GM10248 (cell line): Measurements from ENCODE around the gene C1orf105.

Experiments
- CTCF ChIA-PET: fragments of 300-600 bp; sonication (Branson Sonifier 250); formaldehyde crosslinking; extraction: SDS; loops from one replicate; lab custom pipeline; 2021; ENCODE audit warnings: antibody characterized with exemption; lab: Yijun Ruan, JAX
- POLR2A ChIA-PET: fragments of 350-650 bp; sonication (Branson Sonifier 250); formaldehyde crosslinking; extraction: SDS; loops from one replicate; lab custom pipeline; 2020; ENCODE audit warnings: antibody characterized with exemption; lab: Yijun Ruan, JAX
- DNase-seq: peaks from one replicate; pipeline ENCODE4 v3.0.0; 2012; ENCODE audit errors: extremely low spot score
- TF ChIP-seq, protein P1 (sequence below): IDR thresholded peaks from 2 replicates; pipeline ENCODE4 v1.5.1; 2012; ENCODE audit warnings: mild to moderate bottlenecking, low read depth; ENCODE audit errors: extremely low read depth, missing control alignments, control extremely low read depth

Gene C1orf105

DNA sequence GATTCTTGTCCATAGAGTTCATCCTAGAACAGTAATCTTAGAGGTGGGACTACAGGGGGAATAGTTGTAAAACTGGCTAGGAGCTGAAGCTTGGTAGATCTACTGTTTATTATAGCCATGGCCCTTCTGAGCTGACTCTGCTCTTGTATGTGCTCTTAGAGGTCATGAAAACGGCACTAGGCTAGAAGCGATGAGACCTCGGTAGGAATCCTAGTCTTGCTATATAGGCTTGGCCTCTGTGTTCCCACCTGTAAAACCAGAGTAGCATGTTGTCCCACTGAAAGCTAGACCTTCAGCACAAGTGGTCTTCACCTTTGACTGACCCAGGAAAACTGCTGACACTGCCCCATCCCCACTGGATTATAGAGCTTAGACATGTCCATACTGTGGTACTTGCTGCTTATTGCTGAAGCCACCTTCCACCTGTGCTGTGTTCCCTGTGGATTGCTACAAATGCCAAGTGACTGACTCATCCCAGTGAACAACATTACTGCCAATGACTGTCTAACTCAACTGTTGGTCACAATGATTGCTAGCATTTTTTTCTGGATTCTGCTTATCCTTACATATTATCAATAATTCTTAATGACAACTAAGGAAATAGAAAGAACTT is 46.4 kb downstream of the C1orf105 start:
- ChIA-PET CTCF (interaction anchor here (1.0 to 1.4 kb wide), 3 partner anchors 18 to 253 kb away, joined by 3 to 7 read pairs (median 4); no protein-coding TSS in a partner anchor), POLR2A (no interaction called here)
- no peak for DNase-seq
- TF ChIP-seq, protein P1, sequence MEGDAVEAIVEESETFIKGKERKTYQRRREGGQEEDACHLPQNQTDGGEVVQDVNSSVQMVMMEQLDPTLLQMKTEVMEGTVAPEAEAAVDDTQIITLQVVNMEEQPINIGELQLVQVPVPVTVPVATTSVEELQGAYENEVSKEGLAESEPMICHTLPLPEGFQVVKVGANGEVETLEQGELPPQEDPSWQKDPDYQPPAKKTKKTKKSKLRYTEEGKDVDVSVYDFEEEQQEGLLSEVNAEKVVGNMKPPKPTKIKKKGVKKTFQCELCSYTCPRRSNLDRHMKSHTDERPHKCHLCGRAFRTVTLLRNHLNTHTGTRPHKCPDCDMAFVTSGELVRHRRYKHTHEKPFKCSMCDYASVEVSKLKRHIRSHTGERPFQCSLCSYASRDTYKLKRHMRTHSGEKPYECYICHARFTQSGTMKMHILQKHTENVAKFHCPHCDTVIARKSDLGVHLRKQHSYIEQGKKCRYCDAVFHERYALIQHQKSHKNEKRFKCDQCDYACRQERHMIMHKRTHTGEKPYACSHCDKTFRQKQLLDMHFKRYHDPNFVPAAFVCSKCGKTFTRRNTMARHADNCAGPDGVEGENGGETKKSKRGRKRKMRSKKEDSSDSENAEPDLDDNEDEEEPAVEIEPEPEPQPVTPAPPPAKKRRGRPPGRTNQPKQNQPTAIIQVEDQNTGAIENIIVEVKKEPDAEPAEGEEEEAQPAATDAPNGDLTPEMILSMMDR: no peak

DNA sequence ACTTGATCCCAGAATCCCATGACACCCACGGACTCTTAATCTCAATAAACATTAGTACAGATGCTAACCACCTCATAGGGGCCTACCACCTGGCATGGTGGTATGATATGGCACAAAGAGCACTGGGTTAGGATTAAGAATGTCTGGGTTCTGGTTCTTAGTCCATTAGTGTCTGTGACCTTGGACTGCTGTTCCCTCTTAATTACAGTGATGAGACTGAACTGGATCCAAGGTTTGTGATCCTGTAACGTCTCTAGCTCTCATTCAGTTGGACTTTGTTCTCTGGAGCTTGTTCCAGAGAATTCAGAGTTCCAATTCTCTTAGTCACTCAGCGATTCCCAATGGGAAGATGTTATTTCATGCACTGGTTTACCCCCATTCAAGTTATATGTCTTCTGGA is 47.0 kb downstream of the C1orf105 start:
- DNase-seq: no peak
- CTCF ChIA-PET: interaction anchor here (1.0 kb wide), 1 partner anchor 34 kb away, joined by 4 read pairs; no protein-coding TSS in a partner anchor
- POLR2A ChIA-PET: no interaction called here
- TF ChIP-seq, protein P1: no peak

DNA sequence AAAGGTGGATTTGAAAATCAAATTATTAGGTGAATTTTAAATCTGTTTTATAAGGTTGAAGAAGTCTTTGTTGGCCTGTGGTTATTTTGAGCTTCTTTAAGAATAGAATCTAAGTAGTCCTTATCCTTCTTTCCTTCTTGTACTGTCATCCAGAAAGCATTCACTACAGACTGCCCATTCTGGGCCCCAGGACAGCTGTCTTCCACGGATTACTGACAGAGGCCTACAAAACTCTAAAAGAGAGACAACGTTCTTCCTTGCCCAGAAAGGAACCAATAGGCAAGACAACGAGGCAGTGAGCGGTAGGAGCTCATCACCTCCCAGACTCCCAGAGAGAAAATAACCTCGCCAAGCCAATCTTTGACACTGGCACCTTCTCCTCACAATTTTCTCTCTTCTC is 47.8 kb downstream of the C1orf105 start:
- POLR2A ChIA-PET: no interaction called here
- TF ChIP-seq, protein P1: no peak
- no peak for DNase-seq
- CTCF ChIA-PET: interaction anchor here (1.4 to 1.5 kb wide), 3 partner anchors 9 to 13 kb away, joined by 4 to 5 read pairs (median 4); no protein-coding TSS in a partner anchor

DNA sequence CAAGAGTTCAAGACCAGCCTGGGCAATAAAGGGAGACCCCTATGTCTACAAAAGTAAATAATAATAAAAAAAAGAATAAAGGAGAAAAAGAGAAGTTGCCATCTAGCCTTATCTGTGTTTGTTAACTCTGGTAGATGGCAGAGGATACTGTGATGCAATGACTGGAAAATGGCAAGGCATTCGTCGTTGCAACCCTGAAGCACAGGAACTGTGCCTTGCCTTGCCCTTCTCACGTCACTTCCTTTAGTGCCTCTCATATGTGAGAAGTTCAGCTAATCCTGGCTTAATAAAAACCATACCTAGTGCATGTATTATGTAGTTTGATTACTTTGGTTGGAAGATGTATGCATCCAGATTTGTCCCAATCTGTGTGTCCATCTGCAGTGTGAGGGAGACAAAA is 49.2 kb downstream of the C1orf105 start:
- POLR2A ChIA-PET: no interaction called here
- TF ChIP-seq, protein P1: no peak
- CTCF ChIA-PET: no interaction called here
- no peak for DNase-seq

DNA sequence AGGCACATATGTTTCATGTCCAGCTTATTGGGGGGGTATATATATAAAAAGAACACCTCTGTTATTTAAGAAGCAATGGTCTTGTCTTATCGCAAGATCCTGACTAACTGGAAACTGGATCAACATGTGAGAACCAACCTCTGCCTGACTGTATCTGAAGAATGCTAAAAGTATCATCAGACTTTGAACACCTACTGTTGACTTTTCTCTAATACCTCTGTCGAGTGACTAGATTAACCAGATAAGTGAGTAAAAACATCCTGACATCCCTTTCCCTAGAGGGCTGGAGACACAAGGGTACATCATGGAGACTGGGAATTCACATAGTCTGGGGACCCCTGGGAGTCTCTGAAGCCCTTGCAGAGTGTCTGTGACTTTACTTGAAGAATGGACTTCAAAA is 49.7 kb downstream of the C1orf105 start:
- POLR2A ChIA-PET: no interaction called here
- TF ChIP-seq, protein P1: no peak
- DNase-seq: no peak
- CTCF ChIA-PET: no interaction called here

DNA sequence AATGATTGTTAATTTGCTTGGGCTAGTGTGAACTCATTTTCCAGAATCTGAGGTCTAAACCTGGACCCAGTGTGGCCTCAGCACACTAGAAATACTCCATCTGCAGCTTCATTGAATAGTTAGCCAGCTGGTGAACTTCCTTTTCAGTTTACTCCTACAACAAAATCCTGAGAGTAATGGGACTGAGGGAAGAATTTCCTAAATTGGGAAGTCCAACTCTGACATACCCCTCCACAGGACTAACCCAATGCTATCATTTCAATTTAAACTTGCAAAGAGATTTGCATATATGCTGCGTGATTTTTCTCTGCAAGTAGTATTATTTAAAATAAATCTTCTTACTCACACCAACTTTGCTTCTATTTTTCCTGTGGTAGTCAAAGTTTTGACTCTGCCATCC is 51.2 kb downstream of the C1orf105 start:
- no peak for DNase-seq
- TF ChIP-seq, protein P1: no peak
- ChIA-PET POLR2A (no interaction called here), CTCF (interaction anchor here (1.0 to 1.8 kb wide), 2 partner anchors 10 to 17 kb away, joined by 4 to 6 read pairs; no protein-coding TSS in a partner anchor)
